KMS-11 (cell line): ENCODE results near the gene CD163L1.

Source experiments
- H2AFZ ChIP-seq: fragments of 200-600 bp; sonication (generic); 2 replicates; pipeline ENCODE4 v1.6.1; 2016; ENCODE audit warnings: antibody characterized with exemption, mixed run types, low read depth
- H3K27ac ChIP-seq: fragments of 200-600 bp; sonication (generic); 2 replicates; pipeline ENCODE4 v1.6.1; 2016; ENCODE audit warnings: mild to moderate bottlenecking, mixed run types
- H3K27me3 ChIP-seq: fragments of 200-600 bp; sonication (generic); 2 replicates; pipeline ENCODE4 v1.6.1; 2017; ENCODE audit warnings: mild to moderate bottlenecking, low read depth, mixed run types, moderate library complexity; ENCODE audit not compliant: insufficient read depth
- H3K36me3 ChIP-seq: fragments of 200-600 bp; sonication (generic); 2 replicates; pipeline ENCODE4 v1.6.1; 2017; ENCODE audit warnings: mild to moderate bottlenecking, mixed run types; ENCODE audit not compliant: insufficient read depth
- H3K4me1 ChIP-seq: fragments of 200-600 bp; sonication (generic); 2 replicates; pipeline ENCODE4 v1.6.1; 2016; ENCODE audit warnings: mild to moderate bottlenecking, low read depth, mixed run types; ENCODE audit not compliant: poor library complexity, severe bottlenecking
- H3K4me2 ChIP-seq: fragments of 200-600 bp; sonication (generic); 2 replicates; pipeline ENCODE4 v1.7.0; 2016; ENCODE audit warnings: mild to moderate bottlenecking, mixed run types
- H3K4me3 ChIP-seq: fragments of 200-600 bp; sonication (generic); IDR thresholded peaks from 2 replicates; pipeline ENCODE4 v1.6.1; 2017; ENCODE audit warnings: low read depth, low read length, mixed read lengths; ENCODE audit not compliant: insufficient read depth
- H3K79me2 ChIP-seq: fragments of 200-600 bp; sonication (generic); 2 replicates; pipeline ENCODE4 v1.6.1; 2016; ENCODE audit warnings: low read depth, mixed run types; ENCODE audit not compliant: insufficient read depth
- H3K9ac ChIP-seq: fragments of 200-600 bp; sonication (generic); 2 replicates; pipeline ENCODE4 v1.6.1; 2016; ENCODE audit warnings: mild to moderate bottlenecking, mixed run types
- H4K20me1 ChIP-seq: fragments of 200-600 bp; sonication (generic); 2 replicates; pipeline ENCODE4 v1.6.1; 2016; ENCODE audit warnings: mild to moderate bottlenecking, mixed run types; ENCODE audit not compliant: insufficient read depth
- CTCF ChIP-seq: fragments of 200-600 bp; sonication (generic); conservative IDR thresholded peaks from 2 replicates; pipeline ENCODE4 v1.6.1; 2017; ENCODE audit warnings: low read depth, mild to moderate bottlenecking, antibody characterized with exemption, low read length, moderate library complexity, mixed read lengths

The CD163L1 gene

DNA sequence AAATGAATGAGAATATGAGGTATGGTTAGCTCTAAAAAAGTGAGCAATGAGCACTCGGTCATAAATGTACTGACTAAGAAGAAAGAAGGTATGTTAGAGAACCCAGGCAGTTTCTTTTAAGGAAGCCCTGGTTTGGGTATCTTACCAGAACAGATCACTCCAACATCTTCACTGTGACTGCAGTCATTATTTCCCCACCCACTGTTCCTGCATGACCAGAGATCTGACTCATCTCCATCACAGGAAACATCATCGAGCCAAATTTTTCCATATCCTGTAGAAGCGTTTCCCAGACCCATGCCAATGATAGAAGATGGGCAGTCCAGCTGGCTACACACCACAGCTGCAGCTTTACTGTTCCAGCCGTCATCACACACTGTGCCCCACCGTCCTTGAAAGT lies 48.0 kb downstream of the CD163L1 start:
- H3K9ac ChIP-seq: no peak overlapping the region
- H3K36me3 ChIP-seq: no peaks in the 10 kb centered on the region
- H3K27ac ChIP-seq: no peak overlapping the region
- no peaks in the 10 kb centered on the region for H3K27me3 ChIP-seq
- no peaks in the 10 kb centered on the region for H3K4me1 ChIP-seq
- no peaks in the 10 kb centered on the region for H3K79me2 ChIP-seq
- no peak overlapping the region for H3K4me3 ChIP-seq
- H2AFZ ChIP-seq: no peak overlapping the region
- H4K20me1 ChIP-seq: no peaks in the 10 kb centered on the region
- H3K4me2 ChIP-seq: no peak overlapping the region
- TF ChIP-seq CTCF: no peak

- Histone ChIP-seq H3K36me3 (no peaks in the 10 kb centered on the region), H3K4me2 (no peak overlapping the region), H3K79me2 (no peaks in the 10 kb centered on the region), H3K4me1 (no peaks in the 10 kb centered on the region), H3K4me3 (no peak overlapping the region), H3K9ac (no peak overlapping the region), H2AFZ (no peak overlapping the region), H3K27ac (no peak overlapping the region), H4K20me1 (no peaks in the 10 kb centered on the region), H3K27me3 (no peaks in the 10 kb centered on the region)
- TF ChIP-seq CTCF: no peak
Observed at GRCh38 chr12:7387289-7387688, 56.7 kb downstream of the CD163L1 start.

GRCh38 chr12:7383157-7383556 lies 60.8 kb downstream of the CD163L1 start:
- Histone ChIP-seq H3K36me3 (no peaks in the 10 kb centered on the region), H3K4me3 (no peak overlapping the region), H3K9ac (no peak overlapping the region), H3K4me2 (no peak overlapping the region), H2AFZ (no peak overlapping the region), H3K4me1 (no peaks in the 10 kb centered on the region), H4K20me1 (no peaks in the 10 kb centered on the region), H3K27ac (no peak overlapping the region), H3K79me2 (no peaks in the 10 kb centered on the region), H3K27me3 (no peaks in the 10 kb centered on the region)
- TF ChIP-seq CTCF: no peak

DNA sequence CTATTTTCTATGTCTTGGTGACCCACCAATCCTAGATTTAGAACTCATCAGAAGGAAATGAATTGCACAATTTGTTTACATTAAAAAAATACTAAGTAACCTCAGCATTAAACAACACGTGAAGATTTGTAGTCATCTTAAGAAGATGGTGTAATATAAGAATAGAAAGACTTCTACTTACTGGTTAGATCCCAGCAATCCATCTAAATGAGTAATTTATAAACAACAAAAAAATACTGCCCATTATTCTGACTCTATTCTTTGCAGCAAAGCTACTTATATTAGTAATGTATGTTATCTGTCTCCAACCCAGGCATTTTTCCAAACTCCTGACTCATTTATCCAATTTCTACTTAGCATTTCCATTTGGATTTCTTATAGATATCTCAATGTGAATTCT lies 67.8 kb downstream of the CD163L1 start:
- H3K27me3 ChIP-seq: no peaks in the 10 kb centered on the region
- no peaks in the 10 kb centered on the region for H3K4me1 ChIP-seq
- no peak overlapping the region for H3K27ac ChIP-seq
- H4K20me1 ChIP-seq: no peaks in the 10 kb centered on the region
- no peak overlapping the region for H3K9ac ChIP-seq
- no peaks in the 10 kb centered on the region for H3K79me2 ChIP-seq
- TF ChIP-seq CTCF: no peak
- H3K36me3 ChIP-seq: no peaks in the 10 kb centered on the region; the same call in 1 of the 2 replicates
- no peak overlapping the region for H3K4me2 ChIP-seq
- H2AFZ ChIP-seq: no peak overlapping the region
- H3K4me3 ChIP-seq: no peak overlapping the region
